CD4-positive, alpha-beta T cell (primary cell): ENCODE data around the gene HNF1A. TPM values are rescaled to one million over a fixed set of nuclear protein-coding genes. Genes with fewer than 3 reads are reported as not detected.

ENCODE experiments used
- ATAC-seq: fragments of 200-7000 bp; cut with Tn5 transposase; one replicate; pipeline ENCODE4 v1.10.0; 2022; ENCODE audit warnings: mild to moderate bottlenecking; ENCODE audit not compliant: poor library complexity
- CTCF ChIA-PET: fragments of 350-600 bp; sonication (Branson Sonifier 250); formaldehyde crosslinking; loops from one replicate; lab custom pipeline; 2021; ENCODE audit warnings: antibody characterized with exemption, inconsistent platforms; lab: Charles Lee
- POLR2A ChIA-PET: fragments of 350-600 bp; sonication (Branson Sonifier 250); formaldehyde crosslinking; loops from one replicate; lab custom pipeline; 2021; ENCODE audit warnings: antibody characterized with exemption, inconsistent platforms; lab: Charles Lee
- DNase-seq, 14 experiments: peaks; one replicate each; pipeline ENCODE4 v3.0.0-alpha.2; 2013 to 2020; ENCODE audit warnings: mixed read lengths in 2 of 14
- H3K27ac ChIP-seq, 2 donors: one replicate each; pipeline versions ENCODE4 v1.5.1 to v1.7.0; 2013; ENCODE audit warnings: low read length in 2 of 2, low read depth in 1 of 2, mild to moderate bottlenecking in 1 of 2
- H3K27me3 ChIP-seq, 2 experiments: 1 replicate in 1 of 2; 2 replicates in 1 of 2; pipeline versions ENCODE4 v1.6.1 to v1.7.0; 2013; ENCODE audit warnings: low read length in 2 of 2, control low read depth in 1 of 2, mild to moderate bottlenecking in 1 of 2, moderate library complexity in 1 of 2; ENCODE audit not compliant: insufficient read depth in 2 of 2, control insufficient read depth in 1 of 2
- H3K36me3 ChIP-seq: one replicate; pipeline ENCODE4 v1.6.1; 2013; ENCODE audit warnings: low read length, control low read depth; ENCODE audit not compliant: insufficient read depth
- H3K4me1 ChIP-seq: one replicate; pipeline ENCODE4 v1.6.1; 2013; ENCODE audit warnings: low read length, control low read depth; ENCODE audit not compliant: insufficient read depth
- H3K4me3 ChIP-seq: one replicate; pipeline ENCODE4 v1.5.1; 2013; ENCODE audit warnings: mild to moderate bottlenecking, low read length, moderate library complexity
- H3K9me3 ChIP-seq, 2 experiments: 1 replicate in 1 of 2; 2 replicates in 1 of 2; pipeline versions ENCODE4 v1.6.1 to v1.7.0; 2013; ENCODE audit warnings: low read length in 2 of 2, mild to moderate bottlenecking in 2 of 2, control low read depth in 1 of 2, moderate library complexity in 1 of 2; ENCODE audit not compliant: control insufficient read depth in 1 of 2, insufficient read depth in 1 of 2
- H3K27ac Mint-ChIP-seq: one replicate; pipeline ENCODE4 v1.8.0; 2020; ENCODE audit warnings: mixed read lengths
- H3K27me3 Mint-ChIP-seq: one replicate; pipeline ENCODE4 v1.8.0; 2021; ENCODE audit warnings: mixed read lengths
- H3K36me3 Mint-ChIP-seq: one replicate; pipeline ENCODE4 v1.8.0; 2021; ENCODE audit warnings: low read depth, mixed read lengths
- H3K4me1 Mint-ChIP-seq: one replicate; pipeline ENCODE4 v1.8.0; 2021; ENCODE audit warnings: low read depth, mixed read lengths
- H3K4me3 Mint-ChIP-seq: one replicate; pipeline ENCODE4 v1.8.0; 2020; ENCODE audit warnings: mild to moderate bottlenecking, mixed read lengths
- H3K9me3 Mint-ChIP-seq: one replicate; pipeline ENCODE4 v1.8.0; 2020; ENCODE audit warnings: mixed read lengths
- CTCF ChIP-seq: fragments of 200-600 bp; IDR thresholded peaks from one replicate; pipeline ENCODE4 v1.8.0; 2022; ENCODE audit warnings: antibody characterized with exemption, mild to moderate bottlenecking
- intact Hi-C, 2 experiments: fragments of 100-400 bp; cut with DNase I in 1 of 2; cut with micrococcal nuclease in 1 of 2; formaldehyde crosslinking; loops; one replicate each; pipeline versions ENCODE4 v1.15.1 to v1.9.0; 2023 to 2025; cut with DNase I, micrococcal nuclease
- total RNA-seq, 174 experiments: library from RNA in 2 of 174; stranded (reverse) in 2 of 174; gene quantifications; one replicate each; pipeline ENCODE4 v1.2.3 and lab custom pipeline; 2021 to 2026

HNF1A gene
- total RNA-seq, 2 experiments from 2014 or later = not detected

- H3K27me3 Mint-ChIP-seq = peaks cover 16% of the 10 kb centered on the region
- TF ChIP-seq CTCF = no peak
- Histone ChIP-seq H3K4me3 (no peak overlapping the region), H3K4me1 (no peaks in the 10 kb centered on the region), H3K27me3 (peaks cover 0 to 3% of the 10 kb centered on the region in 2 experiments), H3K9me3 (no peaks in the 10 kb centered on the region), H3K27ac (no peak overlapping the region), H3K36me3 (no peaks in the 10 kb centered on the region)
- POLR2A ChIA-PET = no interaction called here
- ATAC-seq (no peak), DNase-seq (no peak)
- H3K4me1 Mint-ChIP-seq = no peaks in the 10 kb centered on the region
- no peaks in the 10 kb centered on the region for H3K9me3 Mint-ChIP-seq
- H3K4me3 Mint-ChIP-seq = no peak overlapping the region
- CTCF ChIA-PET = interaction anchor here (0.9 kb wide), 1 partner anchor 20 kb away, joined by 3 read pairs; no protein-coding TSS in a partner anchor
- intact Hi-C loops = no loop called here
- H3K36me3 Mint-ChIP-seq = no peaks in the 10 kb centered on the region
- H3K27ac Mint-ChIP-seq = no peak overlapping the region
Measured at GRCh38 chr12:120991965-120992364, 13.6 kb downstream of the HNF1A start.

GRCh38 chr12:120992989-120993388 lies 14.6 kb downstream of the HNF1A start:
- Histone ChIP-seq H3K27me3 (peaks cover 0 to 3% of the 10 kb centered on the region in 2 experiments), H3K36me3 (no peaks in the 10 kb centered on the region), H3K9me3 (no peaks in the 10 kb centered on the region), H3K27ac (no peak overlapping the region), H3K4me1 (no peaks in the 10 kb centered on the region), H3K4me3 (no peak overlapping the region)
- POLR2A ChIA-PET = no interaction called here
- Mint-ChIP-seq H3K27ac (no peak overlapping the region), H3K36me3 (no peaks in the 10 kb centered on the region), H3K27me3 (peaks cover 16% of the 10 kb centered on the region), H3K4me1 (no peaks in the 10 kb centered on the region), H3K9me3 (no peaks in the 10 kb centered on the region), H3K4me3 (no peak overlapping the region)
- intact Hi-C loops = no loop called here
- no peak for ATAC-seq
- DNase-seq = no peak
- CTCF ChIA-PET = no interaction called here
- TF ChIP-seq CTCF = no peak

GRCh38 chr12:120993496-120993895 lies 15.2 kb downstream of the HNF1A start:
- Histone ChIP-seq H3K27me3 (peaks cover 0 to 3% of the 10 kb centered on the region in 2 experiments), H3K36me3 (no peaks in the 10 kb centered on the region), H3K4me1 (no peaks in the 10 kb centered on the region), H3K27ac (no peak overlapping the region), H3K4me3 (no peak overlapping the region), H3K9me3 (no peaks in the 10 kb centered on the region)
- no peak overlapping the region for H3K27ac Mint-ChIP-seq
- no peaks in the 10 kb centered on the region for H3K9me3 Mint-ChIP-seq
- no peak overlapping the region for H3K4me3 Mint-ChIP-seq
- ATAC-seq (no peak), DNase-seq (no peak)
- H3K4me1 Mint-ChIP-seq = no peaks in the 10 kb centered on the region
- ChIA-PET CTCF (no interaction called here), POLR2A (no interaction called here)
- intact Hi-C loops = no loop called here
- H3K36me3 Mint-ChIP-seq = no peaks in the 10 kb centered on the region
- H3K27me3 Mint-ChIP-seq = peaks cover 16% of the 10 kb centered on the region
- no peak for TF ChIP-seq CTCF
